GM19463 (cell line): ENCODE measurements around the gene C4orf50.
"Not testable (repeated sequence)": the region's sequence is repeated elsewhere in the genome, so short reads cannot be mapped to it uniquely, and the experiment has no call there.

Source experiments
- ATAC-seq: cut with Tn5 transposase; IDR thresholded peaks from one replicate; pipeline ENCODE4 v1.9.1; 2021; ENCODE audit warnings: mild to moderate bottlenecking, moderate library complexity; ENCODE audit not compliant: unreplicated experiment

Gene C4orf50

GRCh38 chr4:6019316-6020263 is 1.4 kb upstream of the C4orf50 start:
- ATAC-seq = no peak

- ATAC-seq = no peak
Measured at GRCh38 chr4:6017800-6018199, 431 bp downstream of the C4orf50 start.

- no peak for ATAC-seq
Measured at GRCh38 chr4:6017030-6017429, 1.2 kb downstream of the C4orf50 start.

GRCh38 chr4:6013564-6013963 is 4.7 kb downstream of the C4orf50 start:
- ATAC-seq = no peak

- no peak for ATAC-seq
Measured at GRCh38 chr4:6012200-6012599, 6.0 kb downstream of the C4orf50 start.

GRCh38 chr4:6011686-6012085 is 6.5 kb downstream of the C4orf50 start:
- no peak for ATAC-seq

GRCh38 chr4:6011271-6011671 is 7.0 kb downstream of the C4orf50 start:
- no peak for ATAC-seq

- no peak for ATAC-seq
Measured at GRCh38 chr4:6010789-6011188, 7.4 kb downstream of the C4orf50 start.

GRCh38 chr4:6009452-6009851 is 8.8 kb downstream of the C4orf50 start:
- ATAC-seq = no peak

- no peak for ATAC-seq
Measured at GRCh38 chr4:6008766-6009385, 9.4 kb downstream of the C4orf50 start.

GRCh38 chr4:6008092-6008551 is 10.1 kb downstream of the C4orf50 start:
- no peak for ATAC-seq

GRCh38 chr4:6005175-6005574 is 13.1 kb downstream of the C4orf50 start:
- ATAC-seq = no peak

GRCh38 chr4:6003485-6003884 is 14.7 kb downstream of the C4orf50 start:
- not testable (repeated sequence) for ATAC-seq

GRCh38 chr4:6002926-6003325 is 15.3 kb downstream of the C4orf50 start:
- ATAC-seq = no peak

GRCh38 chr4:6002492-6002833 is 15.8 kb downstream of the C4orf50 start:
- no peak for ATAC-seq

GRCh38 chr4:6001680-6002491 is 16.3 kb downstream of the C4orf50 start:
- ATAC-seq = no peak

- ATAC-seq = no peak
Measured at GRCh38 chr4:5999830-6000365, 18.3 kb downstream of the C4orf50 start.

- ATAC-seq = no peak
Measured at GRCh38 chr4:5999356-5999755, 18.9 kb downstream of the C4orf50 start.

- peak; percentile 80 for ATAC-seq
Measured at GRCh38 chr4:5998333-5998936, 19.8 kb downstream of the C4orf50 start.

GRCh38 chr4:5996641-5997040 is 21.6 kb downstream of the C4orf50 start:
- no peak for ATAC-seq
